SK-N-MC (cell line): ENCODE data around the gene HBS1L.

Source experiments
- EZH2 ChIP-seq: fragments of 200-600 bp; sonication (generic); IDR thresholded peaks from one replicate; pipeline ENCODE4 v1.6.1; 2017; ENCODE audit warnings: antibody characterized with exemption
- POLR2AphosphoS5 ChIP-seq: IDR thresholded peaks from 2 replicates; pipeline ENCODE4 v1.6.1; 2012; ENCODE audit warnings: mild to moderate bottlenecking, low read depth, low read length, borderline replicate concordance

DNA sequence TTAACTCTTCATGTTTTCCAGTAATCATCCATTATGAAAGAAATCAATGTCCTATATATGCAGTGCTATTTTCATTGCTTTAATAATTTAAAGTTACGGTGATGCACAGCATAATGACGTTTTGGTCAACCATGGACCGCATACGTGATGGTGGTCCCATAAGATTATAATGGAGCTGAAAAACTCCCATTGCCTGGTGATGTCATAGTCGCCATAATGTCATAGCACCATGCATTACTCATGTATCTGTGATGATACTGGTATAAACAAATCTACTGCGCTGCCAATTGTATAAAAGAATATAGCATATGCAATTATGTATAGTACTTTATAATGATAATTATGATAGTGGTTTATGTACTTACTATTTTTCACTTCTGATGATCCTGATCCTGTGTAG is 62.5 kb downstream of the HBS1L start:
- TF ChIP-seq EZH2: no peak
- no peak for TF ChIP-seq POLR2AphosphoS5
